LNCaP clone FGC (cell line): ENCODE measurements around the gene PTPRN.

Source experiments
- DNase-seq: peaks from one replicate; pipeline ENCODE4 v3.0.0-alpha.2; 2011; ENCODE audit warnings: low read depth
- H3K4me3 ChIP-seq: 2 replicates; pipeline ENCODE4 v1.5.1; 2011; ENCODE audit warnings: mild to moderate bottlenecking, low read depth, low read length, control low read depth
- TF ChIP-seq, protein P1 (sequence below): IDR thresholded peaks from 2 replicates; pipeline ENCODE4 v1.5.1; 2012; ENCODE audit warnings: mild to moderate bottlenecking; ENCODE audit not compliant: control insufficient read depth, insufficient read depth; ENCODE audit errors: extremely low read depth

The PTPRN gene

DNA sequence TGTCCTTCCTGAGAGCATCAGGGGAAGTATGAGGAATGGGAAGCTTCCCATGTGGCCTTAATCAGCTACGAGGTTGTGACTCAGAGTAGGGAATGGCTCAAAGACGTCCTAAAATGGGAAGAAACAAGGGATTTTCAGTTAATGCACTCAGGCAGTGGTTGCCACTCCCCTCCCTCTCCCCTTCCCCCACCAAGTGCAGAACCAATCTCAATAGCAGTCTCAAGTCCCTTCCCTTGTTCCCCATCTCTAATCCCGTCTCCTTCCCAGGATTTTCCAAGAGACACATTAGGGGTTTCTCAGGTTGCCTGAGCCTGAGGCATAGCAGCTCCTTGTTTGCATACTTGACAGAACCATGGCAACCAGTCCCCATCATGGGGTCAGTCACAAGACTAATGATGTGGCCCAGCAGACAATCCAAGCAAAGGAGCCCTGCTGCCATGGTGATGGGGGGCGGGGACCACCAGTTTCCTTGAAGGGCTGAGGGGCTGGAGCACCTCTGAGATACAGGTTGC is 41.6 kb upstream of the PTPRN start:
- DNase-seq, result no peak
- TF ChIP-seq, protein P1, sequence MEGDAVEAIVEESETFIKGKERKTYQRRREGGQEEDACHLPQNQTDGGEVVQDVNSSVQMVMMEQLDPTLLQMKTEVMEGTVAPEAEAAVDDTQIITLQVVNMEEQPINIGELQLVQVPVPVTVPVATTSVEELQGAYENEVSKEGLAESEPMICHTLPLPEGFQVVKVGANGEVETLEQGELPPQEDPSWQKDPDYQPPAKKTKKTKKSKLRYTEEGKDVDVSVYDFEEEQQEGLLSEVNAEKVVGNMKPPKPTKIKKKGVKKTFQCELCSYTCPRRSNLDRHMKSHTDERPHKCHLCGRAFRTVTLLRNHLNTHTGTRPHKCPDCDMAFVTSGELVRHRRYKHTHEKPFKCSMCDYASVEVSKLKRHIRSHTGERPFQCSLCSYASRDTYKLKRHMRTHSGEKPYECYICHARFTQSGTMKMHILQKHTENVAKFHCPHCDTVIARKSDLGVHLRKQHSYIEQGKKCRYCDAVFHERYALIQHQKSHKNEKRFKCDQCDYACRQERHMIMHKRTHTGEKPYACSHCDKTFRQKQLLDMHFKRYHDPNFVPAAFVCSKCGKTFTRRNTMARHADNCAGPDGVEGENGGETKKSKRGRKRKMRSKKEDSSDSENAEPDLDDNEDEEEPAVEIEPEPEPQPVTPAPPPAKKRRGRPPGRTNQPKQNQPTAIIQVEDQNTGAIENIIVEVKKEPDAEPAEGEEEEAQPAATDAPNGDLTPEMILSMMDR, result no peak
- no peak overlapping the region for H3K4me3 ChIP-seq

DNA sequence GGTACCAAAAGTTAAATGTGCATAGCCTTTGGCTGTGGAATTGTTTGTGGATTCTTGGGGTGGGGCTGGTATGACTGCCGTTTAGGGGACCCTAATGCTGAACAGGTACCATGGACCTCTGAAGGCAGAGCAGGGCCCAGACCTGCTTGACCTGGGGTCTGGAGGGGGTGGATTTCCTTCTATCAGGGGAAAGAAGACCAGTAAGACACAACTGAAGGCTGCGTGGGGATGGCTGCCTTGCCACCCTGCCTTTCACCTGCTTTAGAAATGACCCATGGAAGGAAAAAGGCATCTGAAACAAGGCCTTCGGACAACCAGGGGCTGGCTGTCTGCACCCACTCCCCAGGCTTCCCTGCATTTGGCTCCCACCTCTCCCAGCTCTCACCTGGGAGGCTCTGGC is 41.0 kb upstream of the PTPRN start:
- no peak for DNase-seq
- H3K4me3 ChIP-seq, result no peak overlapping the region
- TF ChIP-seq, protein P1, result no peak

DNA sequence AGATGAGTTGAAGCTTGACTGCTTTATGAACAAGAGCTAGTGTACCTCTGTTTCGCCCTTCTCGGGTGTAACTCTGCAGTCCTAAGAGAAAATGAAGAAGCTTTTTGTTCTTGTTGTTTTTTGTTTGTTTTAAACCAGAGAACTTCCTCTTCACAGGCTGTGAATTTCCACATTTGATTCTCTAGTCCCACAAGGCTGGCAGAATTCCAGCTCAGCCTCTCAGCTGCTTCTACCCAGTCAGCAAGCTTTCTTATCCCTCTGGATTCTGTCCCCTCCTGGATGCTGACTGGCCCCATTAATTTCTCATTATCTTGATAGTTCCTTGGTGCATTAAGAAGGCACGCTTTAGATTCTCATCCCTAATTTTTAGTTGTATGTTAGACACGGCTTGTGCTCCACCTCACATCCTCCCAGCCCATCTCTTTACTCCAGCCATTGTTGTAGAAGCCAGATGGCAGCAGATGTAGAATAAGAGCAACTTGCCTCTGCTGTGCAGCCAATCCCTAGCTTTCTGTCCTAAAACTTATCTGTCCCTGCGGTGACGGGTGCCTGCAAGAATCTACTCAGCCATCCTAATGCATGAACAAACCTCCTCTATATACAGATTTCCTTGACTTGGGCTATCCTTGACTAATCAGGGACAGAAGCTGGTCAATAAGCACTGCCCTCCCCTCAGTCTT is 35.7 kb upstream of the PTPRN start:
- no peak for DNase-seq
- H3K4me3 ChIP-seq, result no peak overlapping the region
- TF ChIP-seq, protein P1, result no peak

DNA sequence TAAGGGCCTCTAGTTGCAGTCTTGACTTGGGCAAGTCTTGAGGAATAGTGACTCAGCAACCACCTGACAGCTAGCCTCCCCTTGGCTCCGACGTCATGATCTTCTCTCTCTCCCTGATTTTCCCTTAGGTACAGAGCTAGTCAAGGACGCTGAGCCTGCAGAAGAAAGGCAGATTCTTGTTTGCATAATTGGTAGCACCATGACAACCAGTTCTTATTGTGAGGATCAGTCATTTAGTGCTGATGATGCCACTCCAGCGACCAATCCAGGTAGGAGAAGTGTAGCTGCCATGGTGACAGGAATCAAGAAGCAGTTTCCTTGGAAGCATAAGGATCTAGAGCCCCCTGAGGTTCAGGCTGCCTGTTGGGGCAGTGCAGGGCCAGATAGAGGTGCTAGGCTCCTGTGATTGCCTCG is 26.2 kb upstream of the PTPRN start:
- H3K4me3 ChIP-seq, result no peak overlapping the region
- no peak for DNase-seq
- TF ChIP-seq, protein P1, result no peak

DNA sequence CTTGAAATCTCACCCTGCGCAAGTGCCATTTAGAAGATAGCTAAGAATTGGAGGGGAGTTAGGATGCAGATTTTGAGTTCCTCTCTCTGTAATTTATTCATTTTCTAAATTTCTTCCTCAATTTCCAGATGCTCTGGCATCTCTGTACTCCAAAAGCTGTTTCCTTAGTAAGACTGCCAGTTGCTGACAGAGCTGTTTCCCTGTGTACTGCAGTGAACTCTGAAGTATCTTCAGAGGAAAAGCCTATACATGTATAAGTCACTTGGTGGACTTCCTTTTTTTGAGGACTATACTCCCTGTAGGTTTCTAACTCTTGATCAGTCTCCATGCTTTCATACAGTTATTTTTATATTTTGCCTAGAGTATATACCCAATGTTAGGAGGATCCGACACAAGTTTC is 24.9 kb upstream of the PTPRN start:
- TF ChIP-seq, protein P1, result no peak
- no peak overlapping the region for H3K4me3 ChIP-seq
- DNase-seq, result no peak

DNA sequence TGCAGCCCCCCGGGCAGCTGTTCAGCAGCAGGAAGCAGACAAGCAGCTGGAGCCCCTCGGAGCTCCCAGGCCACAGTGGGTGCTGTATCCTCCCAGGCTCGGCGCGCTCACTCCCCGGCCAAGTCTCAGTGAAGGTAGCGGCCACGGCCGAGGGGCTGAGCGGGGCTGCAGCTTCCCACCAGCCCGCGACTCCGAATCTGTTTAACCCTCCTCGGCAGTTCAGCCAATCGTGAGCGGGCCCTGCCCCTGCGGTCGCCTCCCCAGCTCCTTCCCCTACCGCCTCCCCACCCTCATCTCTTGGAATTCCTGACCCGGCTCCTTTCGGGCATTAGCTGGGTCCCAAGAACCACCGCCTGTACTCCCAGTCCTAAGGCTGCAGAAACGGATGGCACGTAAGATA is 23.3 kb upstream of the PTPRN start, which contains the start of gene RESP18:
RESP18 (minus strand) TSS at position 203 of the 400 bp plus-strand sequence.
- no peak for DNase-seq
- TF ChIP-seq, protein P1, result no peak
- H3K4me3 ChIP-seq, result no peak within 1 kb of the TSS
